Transverse colon (tissue), 4 donors: Measurements from ENCODE around the gene PLEKHA6. TPM values are rescaled to one million over a fixed set of nuclear protein-coding genes. Genes with fewer than 3 reads are reported as not detected.

Experiments
- DNase-seq: peaks from one replicate; pipeline ENCODE4 v3.0.0-alpha.2; 2019
- H3K27ac ChIP-seq, 4 donors: fragments of 200-600 bp; sonication (generic); 2 replicates each; pipeline ENCODE4 v1.5.1; 2016 to 2018; ENCODE audit warnings: inconsistent platforms in 4 of 4
- H3K27me3 ChIP-seq: fragments of 200-600 bp; sonication (generic); 2 replicates; pipeline ENCODE4 v1.5.1; 2017; ENCODE audit warnings: inconsistent platforms
- H3K36me3 ChIP-seq, 4 donors: fragments of 200-600 bp; sonication (generic); 2 replicates each; pipeline ENCODE4 v1.5.1; 2017 to 2019; ENCODE audit warnings: inconsistent platforms in 4 of 4
- H3K4me1 ChIP-seq, 4 donors: fragments of 200-600 bp; sonication (generic); 2 replicates each; pipeline ENCODE4 v1.5.1; 2017 to 2020; ENCODE audit warnings: inconsistent platforms in 4 of 4
- H3K4me3 ChIP-seq, 4 donors: fragments of 200-600 bp; sonication (generic); 1 replicate in 1 of 4; 2 replicates in 3 of 4; pipeline versions ENCODE4 v1.5.1 to v1.6.1; 2017 to 2019; ENCODE audit warnings: inconsistent platforms in 4 of 4
- H3K9me3 ChIP-seq, 2 donors: fragments of 200-600 bp; sonication (generic); 2 replicates each; pipeline ENCODE4 v1.5.1; 2017 to 2019; ENCODE audit warnings: inconsistent platforms in 2 of 2
- CTCF ChIP-seq, 5 experiments: fragments of 200-600 bp in 3 of 5; fragments of 450-650 bp in 2 of 5; sonication (generic) in 3 of 5; IDR thresholded peaks; 1 replicate in 2 of 5; 2 replicates in 3 of 5; pipeline ENCODE4 v1.5.1; 2016 to 2017; ENCODE audit warnings: antibody characterized with exemption in 5 of 5, inconsistent platforms in 3 of 5, mild to moderate bottlenecking in 2 of 5, moderate library complexity in 1 of 5
- EP300 ChIP-seq: sonication (generic); formaldehyde crosslinking; IDR thresholded peaks from one replicate; pipeline ENCODE4 v1.6.1; 2017; ENCODE audit warnings: antibody characterized with exemption, low read depth
- POLR2A ChIP-seq: fragments of 450-650 bp; IDR thresholded peaks from one replicate; pipeline ENCODE4 v1.6.1; 2016; ENCODE audit warnings: antibody characterized with exemption, mild to moderate bottlenecking, moderate library complexity
- POLR2AphosphoS5 ChIP-seq, 3 donors: sonication (generic); formaldehyde crosslinking; IDR thresholded peaks; one replicate each; pipeline ENCODE4 v1.6.1; 2016; ENCODE audit warnings: antibody characterized with exemption in 3 of 3
- WGBS, 2 donors: methylation state at CpG; one replicate each; pipeline ENCODE4 v1.1.5; 2018; ENCODE audit warnings: low coverage in 1 of 2; 5-methylcytosine and 5-hydroxymethylcytosine counted together
- in situ Hi-C, 4 donors: fragments of 200-750 bp; cut with MboI; loops; one replicate each; pipeline versions ENCODE4 v1.15.0 to v1.15.1; 2017; ENCODE audit warnings: low sequenced_read_pairs in 3 of 4, low pct_ligation_motif_present in 1 of 4, low pct_unique_long_range_greater_than_20kb in 1 of 4
- intact Hi-C: fragments of 100-400 bp; cut with DNase I; formaldehyde crosslinking; loops from one replicate; pipeline ENCODE4 v1.15.1; 2023; ENCODE audit warnings: low total_unique reads
- total RNA-seq, 4 donors: library from RNA; depleted of rRNA; stranded (reverse); fragments of >200 nt; gene quantifications; one replicate each; pipeline ENCODE4 v1.1.0, GENCODE V29; 2016

Gene PLEKHA6
- total RNA-seq, 4 donors from 2014 or later = 58.7 to 209 (median 97.9) TPM

DNA sequence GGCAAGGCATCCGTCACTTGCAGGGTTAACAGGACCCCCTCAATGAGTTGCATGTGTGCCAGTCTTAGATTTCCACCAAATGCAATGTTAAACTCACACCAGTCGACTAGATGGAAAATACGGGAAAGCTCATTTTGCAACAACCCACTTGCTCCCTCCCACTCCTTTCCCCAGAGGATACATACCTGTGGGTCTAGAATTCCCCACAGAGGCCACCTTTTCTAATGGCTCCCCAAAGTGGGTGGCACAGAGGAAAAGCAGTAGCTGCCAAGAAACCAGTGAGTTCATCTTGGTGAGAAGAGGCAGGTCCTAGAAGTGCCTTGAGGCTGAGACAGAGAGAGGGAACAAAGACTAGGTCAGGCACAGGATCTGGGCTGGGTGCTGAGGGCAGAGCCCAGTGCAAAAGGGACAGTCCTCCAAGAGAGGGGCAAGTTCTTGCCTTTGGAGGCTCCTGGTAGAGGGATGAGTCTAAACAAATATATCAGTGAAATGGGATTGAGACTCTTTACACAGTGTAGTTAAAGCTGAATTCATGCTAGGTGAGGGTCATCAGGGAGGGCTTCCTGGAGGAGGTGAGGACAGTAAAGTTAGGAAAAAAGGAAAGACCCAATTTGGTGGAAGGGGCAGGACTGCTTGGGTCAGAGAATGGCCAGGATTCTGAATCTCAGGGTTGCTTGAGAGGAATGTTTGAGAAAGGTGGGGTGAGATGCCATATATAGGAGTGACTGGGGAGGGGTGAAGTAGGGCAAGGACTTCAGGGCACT lies 167.0 kb downstream of the PLEKHA6 start:
- H3K9me3 ChIP-seq = no peaks in the 10 kb centered on the region
- in situ Hi-C loops (no loop called here), intact Hi-C loops (no loop called here)
- peaks cover 0 to 10% (median 6%) of the 10 kb centered on the region in 4 donors for H3K4me1 ChIP-seq
- no peaks in the 10 kb centered on the region for H3K36me3 ChIP-seq
- no peak overlapping the region for H3K27ac ChIP-seq
- WGBS, 2 donors = 71 to 79% methylated on average over 1 to 3 of the region's 3 CpGs
- H3K4me3 ChIP-seq = no peak overlapping the region
- TF ChIP-seq POLR2AphosphoS5 (IDR thresholded peaks at IDR 0.05) (no peak), EP300 (no peak), CTCF (IDR thresholded peaks at IDR 0.05) (no peak), POLR2A (no peak)
- DNase-seq = no peak
- H3K27me3 ChIP-seq = peaks cover 53% of the 10 kb centered on the region

GRCh38 chr1:204192046-204192445 lies 167.7 kb downstream of the PLEKHA6 start:
- in situ Hi-C loops (no loop called here), intact Hi-C loops (no loop called here)
- TF ChIP-seq CTCF (IDR thresholded peaks at IDR 0.05) (no peak), POLR2A (no peak), POLR2AphosphoS5 (IDR thresholded peaks at IDR 0.05) (no peak), EP300 (no peak)
- DNase-seq = no peak
- H3K36me3 ChIP-seq = no peaks in the 10 kb centered on the region
- 93 to 100% methylated on average over 2 of the region's 2 CpGs for WGBS, 2 donors
- no peak overlapping the region for H3K4me3 ChIP-seq
- H3K9me3 ChIP-seq = no peaks in the 10 kb centered on the region
- H3K4me1 ChIP-seq = peaks cover 0 to 10% (median 6%) of the 10 kb centered on the region in 4 donors
- H3K27me3 ChIP-seq = peaks cover 60% of the 10 kb centered on the region
- no peak overlapping the region for H3K27ac ChIP-seq

GRCh38 chr1:204191456-204191855 lies 168.3 kb downstream of the PLEKHA6 start:
- Histone ChIP-seq H3K4me1 (peaks cover 0 to 10% (median 6%) of the 10 kb centered on the region in 4 donors), H3K4me3 (no peak overlapping the region), H3K36me3 (no peaks in the 10 kb centered on the region), H3K27me3 (peaks cover 60% of the 10 kb centered on the region), H3K9me3 (no peaks in the 10 kb centered on the region), H3K27ac (no peak overlapping the region)
- 61% methylated on average over 7 of the region's 7 CpGs; no CpG with 5 or more reads in 1 of the 2 donors for WGBS, 2 donors
- in situ Hi-C loops = no loop called here
- no peak for DNase-seq
- TF ChIP-seq CTCF (IDR thresholded peaks at IDR 0.05) (no peak), POLR2AphosphoS5 (IDR thresholded peaks at IDR 0.05) (no peak), POLR2A (no peak), EP300 (no peak)
- intact Hi-C loops = no loop called here

DNA sequence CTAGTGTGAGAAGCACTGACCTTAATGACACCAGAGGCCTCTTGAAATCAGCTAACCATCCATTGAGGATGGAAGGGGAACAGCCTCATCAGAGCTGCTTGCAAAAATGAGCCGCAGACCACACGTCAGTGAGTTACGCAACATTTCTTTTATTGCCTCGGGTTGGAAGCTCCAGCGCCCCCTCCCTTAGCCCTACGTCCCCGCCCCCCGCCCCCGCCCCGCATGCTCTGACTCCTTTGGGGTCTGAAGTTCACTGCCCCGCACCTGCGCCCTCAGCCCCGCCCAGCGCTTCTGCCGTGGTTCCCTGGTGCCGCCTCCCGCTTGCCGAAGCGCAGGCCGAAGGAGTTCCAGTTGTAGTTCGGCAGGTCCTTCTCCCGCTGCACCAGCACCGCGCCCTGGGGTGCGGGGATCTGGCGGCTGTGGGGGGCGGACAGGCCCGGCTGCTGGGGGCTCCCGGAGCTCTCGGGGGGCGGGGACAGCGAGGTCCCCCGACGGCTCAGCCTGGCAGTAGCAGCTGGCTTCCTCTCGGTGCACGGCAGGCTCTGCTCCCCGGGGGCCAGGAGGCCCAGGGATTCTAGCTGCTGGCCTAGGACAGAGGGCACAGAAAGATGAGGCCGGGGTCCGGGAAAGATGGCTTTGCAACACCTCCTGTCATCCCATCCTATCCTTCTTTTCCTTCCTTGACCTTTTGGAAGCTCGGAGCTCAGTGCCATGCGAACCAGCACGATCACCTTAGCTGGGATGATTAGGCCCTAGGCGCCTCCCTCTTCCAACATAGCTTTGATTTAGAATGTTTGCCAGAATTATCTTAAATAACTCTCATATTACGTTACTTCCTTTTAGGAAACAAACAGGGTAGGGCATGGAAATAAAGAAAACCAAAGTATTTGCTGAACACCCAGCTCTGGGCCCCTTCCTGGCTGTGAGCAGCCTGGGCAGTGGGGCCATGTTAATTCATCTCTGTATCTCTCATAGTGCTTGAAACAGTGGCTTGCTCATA lies 169.2 kb downstream of the PLEKHA6 start:
- no peak overlapping the region for H3K27ac ChIP-seq
- peak; percentile 71 for DNase-seq
- peaks cover 54% of the 10 kb centered on the region for H3K27me3 ChIP-seq
- TF ChIP-seq POLR2A (no peak), EP300 (no peak), POLR2AphosphoS5 (IDR thresholded peaks at IDR 0.05) (no peak), CTCF (IDR thresholded peaks at IDR 0.05) (no peak)
- no peaks in the 10 kb centered on the region for H3K36me3 ChIP-seq
- 15 to 27% methylated on average over 14 to 23 of the region's 44 CpGs for WGBS, 2 donors
- intact Hi-C loops = no loop called here
- H3K4me3 ChIP-seq = peak overlapping the region in 3 of 4 donors; percentile 1 to 38 (median 23)
- H3K9me3 ChIP-seq = no peaks in the 10 kb centered on the region
- in situ Hi-C loops = no loop called here
- H3K4me1 ChIP-seq = peaks cover 0 to 10% (median 6%) of the 10 kb centered on the region in 4 donors
